HepG2 (cell line): Measurements from ENCODE around the gene ING5. TPM values are rescaled to one million over a fixed set of nuclear protein-coding genes. Genes with fewer than 3 reads are reported as not detected.

Experiments used
- AGO2 ChIP-seq: fragments of 200-400 bp; formaldehyde crosslinking; optimal IDR thresholded peaks from 2 replicates; pipeline ENCODE3; 2017; ENCODE audit warnings: mild to moderate bottlenecking, low read depth, low read length, moderate library complexity
- GZF1 ChIP-seq: sonication (generic); formaldehyde crosslinking; IDR thresholded peaks from 2 replicates; pipeline ENCODE4 v1.5.1; 2020; ENCODE audit warnings: mild to moderate bottlenecking, missing genetic modification reagents
- KDM5A ChIP-seq: fragments of 200-600 bp; sonication (generic); IDR thresholded peaks from 2 replicates; pipeline ENCODE4 v1.7.0; 2018; ENCODE audit warnings: antibody characterized with exemption, mild to moderate bottlenecking, low read length, borderline replicate concordance
- MAF1 ChIP-seq: sonication (generic); formaldehyde crosslinking; IDR thresholded peaks from 2 replicates; pipeline ENCODE4 v1.5.0; 2020; ENCODE audit warnings: missing genetic modification reagents, borderline replicate concordance
- NCOA2 ChIP-seq: sonication (generic); formaldehyde crosslinking; IDR thresholded peaks from 2 replicates; pipeline ENCODE4 v1.8.0; 2022; ENCODE audit warnings: inconsistent platforms
- PHF20 ChIP-seq: sonication (generic); formaldehyde crosslinking; IDR thresholded peaks from 2 replicates; pipeline ENCODE4 v1.5.0; 2020; ENCODE audit warnings: mild to moderate bottlenecking, missing genetic modification reagents
- PITX1 ChIP-seq: sonication (generic); formaldehyde crosslinking; IDR thresholded peaks from 2 replicates; pipeline ENCODE4 v1.5.1; 2020; ENCODE audit warnings: mild to moderate bottlenecking, missing genetic modification reagents
- POLR2A ChIP-seq, 2 experiments: IDR thresholded peaks; 2 replicates each; pipeline ENCODE4 v1.6.1; 2011; ENCODE audit warnings: low read depth in 2 of 2, low read length in 2 of 2, mild to moderate bottlenecking in 1 of 2, moderate library complexity in 1 of 2; ENCODE audit not compliant: insufficient read depth in 1 of 2
- SETDB1 ChIP-seq: sonication (generic); formaldehyde crosslinking; IDR thresholded peaks from 2 replicates; pipeline ENCODE4 v1.5.1; 2020; ENCODE audit warnings: missing genetic modification reagents, mild to moderate bottlenecking, borderline replicate concordance
- SIX1 ChIP-seq: sonication (generic); formaldehyde crosslinking; IDR thresholded peaks from 2 replicates; pipeline ENCODE4 v1.4.0; 2020; ENCODE audit warnings: missing genetic modification reagents, borderline replicate concordance
- ZC3H13 ChIP-seq: sonication (generic); formaldehyde crosslinking; IDR thresholded peaks from 2 replicates; pipeline ENCODE4 v1.8.1; 2023; ENCODE audit warnings: mild to moderate bottlenecking, missing genetic modification reagents, moderate library complexity
- ZNF234 ChIP-seq: sonication (generic); formaldehyde crosslinking; conservative IDR thresholded peaks from 2 replicates; pipeline ENCODE4 v1.5.1; 2020; ENCODE audit warnings: mild to moderate bottlenecking, missing genetic modification reagents
- ZNF343 ChIP-seq: sonication (generic); formaldehyde crosslinking; IDR thresholded peaks from 2 replicates; pipeline ENCODE4 v1.4.0; 2020; ENCODE audit warnings: mild to moderate bottlenecking, missing genetic modification reagents
- ZNF773 ChIP-seq: sonication (generic); formaldehyde crosslinking; IDR thresholded peaks from 2 replicates; pipeline ENCODE4 v1.4.0; 2020; ENCODE audit warnings: missing genetic modification reagents, borderline replicate concordance
- ZNF816 ChIP-seq: sonication (generic); formaldehyde crosslinking; IDR thresholded peaks from 2 replicates; pipeline ENCODE4 v1.8.0; 2022; ENCODE audit warnings: missing genetic modification reagents, mild to moderate bottlenecking, borderline replicate concordance
- polyA plus RNA-seq, 8 experiments: library from polyadenylated mRNA; depleted of rRNA in 3 of 8; stranded (reverse) in 7 of 8; unstranded in 1 of 8; fragments of >200 nt; fragmentation: Illumina TruSeq in 4 of 8; extraction: Trizol in 4 of 8; gene quantifications; 2 replicates each; pipeline versions ENCODE4 v1.2.1 to v1.2.3, GENCODE V29; 2011 to 2016; ENCODE audit warnings: low read depth in 4 of 8, missing spikeins in 1 of 8, mixed read lengths in 1 of 8; ENCODE audit not compliant: insufficient read depth in 1 of 8
- total RNA-seq, 5 experiments: library from RNA; depleted of rRNA; stranded (reverse); fragments of >200 nt; fragmentation: Illumina TruSeq; extraction: Trizol; gene quantifications; 2 replicates each; pipeline ENCODE4 v1.2.3, GENCODE V29; 2016; ENCODE audit warnings: low read depth in 1 of 5
- TF ChIP-seq, protein P1 (sequence below): sonication (generic); formaldehyde crosslinking; IDR thresholded peaks from 2 replicates; pipeline ENCODE4 v1.9.0; 2021; ENCODE audit warnings: missing genetic modification reagents, mild to moderate bottlenecking, borderline replicate concordance
- TF ChIP-seq, protein P2 (sequence below): sonication (generic); formaldehyde crosslinking; IDR thresholded peaks from 2 replicates; pipeline ENCODE4 v1.4.0; 2020; ENCODE audit warnings: missing genetic modification reagents, mild to moderate bottlenecking, borderline replicate concordance
- TF ChIP-seq, protein P3 (sequence below): IDR thresholded peaks from 2 replicates; pipeline ENCODE4 v1.6.1; 2016; ENCODE audit warnings: mild to moderate bottlenecking, missing biosample characterization, missing genetic modification reagents
- TF ChIP-seq, protein P4 (sequence below): IDR thresholded peaks from 2 replicates; pipeline ENCODE4 v1.6.1; 2016; ENCODE audit warnings: low read depth
- TF ChIP-seq, protein P5 (sequence below): sonication (generic); formaldehyde crosslinking; IDR thresholded peaks from 2 replicates; pipeline ENCODE4 v1.4.0; 2020; ENCODE audit warnings: missing genetic modification reagents

The ING5 gene
- total and polyA plus RNA-seq, 2 of the 13 experiments (the other 11 are each of a cell fraction or from before 2014, with no cell fraction given): 61.9 to 71.9 TPM

DNA sequence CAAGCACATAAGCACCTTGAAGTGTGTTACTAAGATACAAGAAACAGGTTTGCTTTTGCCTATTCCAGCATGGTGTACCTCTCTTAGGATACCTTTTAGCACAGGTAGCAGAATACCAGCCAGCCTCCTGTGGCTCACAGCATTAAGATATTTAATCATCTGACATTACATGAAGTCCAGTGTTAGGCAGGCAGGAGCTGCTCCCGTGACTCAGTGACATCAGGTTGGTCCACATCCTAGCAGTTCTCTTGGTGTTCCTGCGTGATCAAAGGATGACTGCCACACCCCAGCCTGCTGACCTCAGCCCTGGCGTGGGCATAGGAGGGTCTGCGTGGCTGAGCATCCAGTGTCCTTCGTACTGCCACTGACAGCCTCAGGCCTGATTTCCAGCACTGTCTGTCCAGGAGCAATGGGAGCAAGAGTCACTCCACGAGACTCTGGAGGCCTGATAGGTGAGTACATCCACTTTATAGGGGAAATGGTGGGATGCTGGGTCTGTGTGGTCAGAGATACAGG lies 11.6 kb upstream of the ING5 start (continued):
- TF ChIP-seq, protein P1, sequence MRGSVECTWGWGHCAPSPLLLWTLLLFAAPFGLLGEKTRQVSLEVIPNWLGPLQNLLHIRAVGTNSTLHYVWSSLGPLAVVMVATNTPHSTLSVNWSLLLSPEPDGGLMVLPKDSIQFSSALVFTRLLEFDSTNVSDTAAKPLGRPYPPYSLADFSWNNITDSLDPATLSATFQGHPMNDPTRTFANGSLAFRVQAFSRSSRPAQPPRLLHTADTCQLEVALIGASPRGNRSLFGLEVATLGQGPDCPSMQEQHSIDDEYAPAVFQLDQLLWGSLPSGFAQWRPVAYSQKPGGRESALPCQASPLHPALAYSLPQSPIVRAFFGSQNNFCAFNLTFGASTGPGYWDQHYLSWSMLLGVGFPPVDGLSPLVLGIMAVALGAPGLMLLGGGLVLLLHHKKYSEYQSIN (CRISPR knock-in tag): no peak
- no peak for TF ChIP-seq ZNF773 (CRISPR knock-in tag)
- TF ChIP-seq AGO2: peak; percentile 51
- TF ChIP-seq, protein P2, sequence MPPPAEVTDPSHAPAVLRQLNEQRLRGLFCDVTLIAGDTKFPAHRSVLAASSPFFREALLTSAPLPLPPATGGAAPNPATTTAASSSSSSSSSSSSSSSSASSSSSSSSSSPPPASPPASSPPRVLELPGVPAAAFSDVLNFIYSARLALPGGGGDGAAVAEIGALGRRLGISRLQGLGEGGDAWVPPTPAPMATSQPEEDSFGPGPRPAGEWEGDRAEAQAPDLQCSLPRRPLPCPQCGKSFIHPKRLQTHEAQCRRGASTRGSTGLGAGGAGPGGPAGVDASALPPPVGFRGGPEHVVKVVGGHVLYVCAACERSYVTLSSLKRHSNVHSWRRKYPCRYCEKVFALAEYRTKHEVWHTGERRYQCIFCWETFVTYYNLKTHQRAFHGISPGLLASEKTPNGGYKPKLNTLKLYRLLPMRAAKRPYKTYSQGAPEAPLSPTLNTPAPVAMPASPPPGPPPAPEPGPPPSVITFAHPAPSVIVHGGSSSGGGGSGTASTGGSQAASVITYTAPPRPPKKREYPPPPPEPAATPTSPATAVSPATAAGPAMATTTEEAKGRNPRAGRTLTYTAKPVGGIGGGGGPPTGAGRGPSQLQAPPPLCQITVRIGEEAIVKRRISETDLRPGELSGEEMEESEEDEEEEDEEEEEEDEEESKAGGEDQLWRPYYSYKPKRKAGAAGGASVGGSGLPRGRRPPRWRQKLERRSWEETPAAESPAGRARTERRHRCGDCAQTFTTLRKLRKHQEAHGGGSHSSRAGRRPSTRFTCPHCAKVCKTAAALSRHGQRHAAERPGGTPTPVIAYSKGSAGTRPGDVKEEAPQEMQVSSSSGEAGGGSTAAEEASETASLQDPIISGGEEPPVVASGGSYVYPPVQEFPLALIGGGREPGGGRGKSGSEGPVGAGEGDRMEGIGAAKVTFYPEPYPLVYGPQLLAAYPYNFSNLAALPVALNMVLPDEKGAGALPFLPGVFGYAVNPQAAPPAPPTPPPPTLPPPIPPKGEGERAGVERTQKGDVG (CRISPR knock-in tag): no peak
- no peak for TF ChIP-seq KDM5A
- peak; percentile 58; a peak in 3 of 4 replicates for TF ChIP-seq POLR2A (IDR thresholded peaks at IDR 0.05; ENCODE audit: insufficient read depth in 1 of 2, low read depth in 2 of 2, low read length in 2 of 2)
- TF ChIP-seq ZNF343 (CRISPR knock-in tag): 0 out of 2 replicates have a peak, but pooled peaks have one; percentile 11
- TF ChIP-seq SIX1 (CRISPR knock-in tag): no peak
- TF ChIP-seq GZF1 (CRISPR knock-in tag): no peak
- TF ChIP-seq, protein P3, sequence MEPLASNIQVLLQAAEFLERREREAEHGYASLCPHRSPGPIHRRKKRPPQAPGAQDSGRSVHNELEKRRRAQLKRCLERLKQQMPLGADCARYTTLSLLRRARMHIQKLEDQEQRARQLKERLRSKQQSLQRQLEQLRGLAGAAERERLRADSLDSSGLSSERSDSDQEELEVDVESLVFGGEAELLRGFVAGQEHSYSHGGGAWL: no peak
- TF ChIP-seq ZNF816: no peak
- TF ChIP-seq MAF1 (CRISPR knock-in tag): no peak
- TF ChIP-seq SETDB1 (CRISPR knock-in tag): no peak
- TF ChIP-seq PITX1 (CRISPR knock-in tag): no peak
- no peak for TF ChIP-seq ZNF234
- no peak for TF ChIP-seq NCOA2 (CRISPR knock-in tag)
- TF ChIP-seq, protein P4, sequence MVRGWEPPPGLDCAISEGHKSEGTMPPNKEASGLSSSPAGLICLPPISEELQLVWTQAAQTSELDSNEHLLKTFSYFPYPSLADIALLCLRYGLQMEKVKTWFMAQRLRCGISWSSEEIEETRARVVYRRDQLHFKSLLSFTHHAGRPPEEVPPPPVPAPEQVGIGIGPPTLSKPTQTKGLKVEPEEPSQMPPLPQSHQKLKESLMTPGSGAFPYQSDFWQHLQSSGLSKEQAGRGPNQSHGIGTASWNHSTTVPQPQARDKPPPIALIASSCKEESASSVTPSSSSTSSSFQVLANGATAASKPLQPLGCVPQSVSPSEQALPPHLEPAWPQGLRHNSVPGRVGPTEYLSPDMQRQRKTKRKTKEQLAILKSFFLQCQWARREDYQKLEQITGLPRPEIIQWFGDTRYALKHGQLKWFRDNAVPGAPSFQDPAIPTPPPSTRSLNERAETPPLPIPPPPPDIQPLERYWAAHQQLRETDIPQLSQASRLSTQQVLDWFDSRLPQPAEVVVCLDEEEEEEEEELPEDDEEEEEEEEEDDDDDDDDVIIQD: no peak
- TF ChIP-seq ZC3H13 (CRISPR knock-in tag): 0 out of 2 replicates have a peak, but pooled peaks have one; percentile 40
- TF ChIP-seq, protein P5, sequence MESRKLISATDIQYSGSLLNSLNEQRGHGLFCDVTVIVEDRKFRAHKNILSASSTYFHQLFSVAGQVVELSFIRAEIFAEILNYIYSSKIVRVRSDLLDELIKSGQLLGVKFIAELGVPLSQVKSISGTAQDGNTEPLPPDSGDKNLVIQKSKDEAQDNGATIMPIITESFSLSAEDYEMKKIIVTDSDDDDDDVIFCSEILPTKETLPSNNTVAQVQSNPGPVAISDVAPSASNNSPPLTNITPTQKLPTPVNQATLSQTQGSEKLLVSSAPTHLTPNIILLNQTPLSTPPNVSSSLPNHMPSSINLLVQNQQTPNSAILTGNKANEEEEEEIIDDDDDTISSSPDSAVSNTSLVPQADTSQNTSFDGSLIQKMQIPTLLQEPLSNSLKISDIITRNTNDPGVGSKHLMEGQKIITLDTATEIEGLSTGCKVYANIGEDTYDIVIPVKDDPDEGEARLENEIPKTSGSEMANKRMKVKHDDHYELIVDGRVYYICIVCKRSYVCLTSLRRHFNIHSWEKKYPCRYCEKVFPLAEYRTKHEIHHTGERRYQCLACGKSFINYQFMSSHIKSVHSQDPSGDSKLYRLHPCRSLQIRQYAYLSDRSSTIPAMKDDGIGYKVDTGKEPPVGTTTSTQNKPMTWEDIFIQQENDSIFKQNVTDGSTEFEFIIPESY (CRISPR knock-in tag): no peak
- TF ChIP-seq PHF20: no peak
